Uterus (tissue), 2 donors: Measurements from ENCODE around the gene EVI5.

Experiments used
- POLR2A ChIP-seq, 2 donors: fragments of 450-650 bp; IDR thresholded peaks; one replicate each; pipeline ENCODE4 v1.6.1; 2016; ENCODE audit warnings: antibody characterized with exemption in 2 of 2, mild to moderate bottlenecking in 1 of 2, moderate library complexity in 1 of 2
- TF ChIP-seq, protein P1 (sequence below), 4 experiments: fragments of 200-600 bp in 2 of 4; fragments of 450-650 bp in 2 of 4; sonication (generic) in 2 of 4; IDR thresholded peaks; one replicate each; pipeline ENCODE4 v1.5.1; 2016 to 2019; ENCODE audit warnings: antibody characterized with exemption in 4 of 4, mild to moderate bottlenecking in 2 of 4, moderate library complexity in 1 of 4

DNA sequence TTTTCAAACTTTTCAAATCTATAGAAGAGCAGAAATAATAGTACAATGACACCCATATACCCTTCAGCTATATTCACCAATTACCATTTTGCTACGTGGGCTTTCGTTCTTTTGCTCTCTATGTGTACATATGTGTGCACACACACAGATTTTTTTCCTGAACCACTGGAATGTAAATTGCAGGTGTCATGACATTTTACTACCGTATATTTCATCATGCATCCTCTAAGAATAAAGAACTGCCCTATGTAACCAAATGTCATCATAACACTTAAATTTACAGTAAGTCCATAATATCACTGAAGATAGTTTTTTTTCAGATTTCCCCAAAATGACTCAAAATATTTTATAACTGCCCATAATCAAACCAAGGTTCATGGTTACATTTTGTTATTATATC is 209.8 kb downstream of the EVI5 start:
- no peak for TF ChIP-seq POLR2A (IDR thresholded peaks at IDR 0.05)
- TF ChIP-seq, protein P1, sequence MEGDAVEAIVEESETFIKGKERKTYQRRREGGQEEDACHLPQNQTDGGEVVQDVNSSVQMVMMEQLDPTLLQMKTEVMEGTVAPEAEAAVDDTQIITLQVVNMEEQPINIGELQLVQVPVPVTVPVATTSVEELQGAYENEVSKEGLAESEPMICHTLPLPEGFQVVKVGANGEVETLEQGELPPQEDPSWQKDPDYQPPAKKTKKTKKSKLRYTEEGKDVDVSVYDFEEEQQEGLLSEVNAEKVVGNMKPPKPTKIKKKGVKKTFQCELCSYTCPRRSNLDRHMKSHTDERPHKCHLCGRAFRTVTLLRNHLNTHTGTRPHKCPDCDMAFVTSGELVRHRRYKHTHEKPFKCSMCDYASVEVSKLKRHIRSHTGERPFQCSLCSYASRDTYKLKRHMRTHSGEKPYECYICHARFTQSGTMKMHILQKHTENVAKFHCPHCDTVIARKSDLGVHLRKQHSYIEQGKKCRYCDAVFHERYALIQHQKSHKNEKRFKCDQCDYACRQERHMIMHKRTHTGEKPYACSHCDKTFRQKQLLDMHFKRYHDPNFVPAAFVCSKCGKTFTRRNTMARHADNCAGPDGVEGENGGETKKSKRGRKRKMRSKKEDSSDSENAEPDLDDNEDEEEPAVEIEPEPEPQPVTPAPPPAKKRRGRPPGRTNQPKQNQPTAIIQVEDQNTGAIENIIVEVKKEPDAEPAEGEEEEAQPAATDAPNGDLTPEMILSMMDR (IDR thresholded peaks at IDR 0.05) = no peak
